CD4-positive, alpha-beta memory T cell (primary cell): ENCODE measurements around the gene SEMA4B. TPM values are rescaled to one million over a fixed set of nuclear protein-coding genes. Genes with fewer than 3 reads are reported as not detected.
A peak's percentile ranks its signal among the peaks of the same experiment; 100 is the strongest.

Experiments
- CTCF ChIA-PET: fragments of 350-600 bp; sonication (Branson Sonifier 250); formaldehyde crosslinking; loops from one replicate; lab custom pipeline; 2021; ENCODE audit warnings: inconsistent platforms; ENCODE audit not compliant: partially characterized antibody; lab: Charles Lee
- POLR2A ChIA-PET: fragments of 350-600 bp; sonication (Branson Sonifier 250); formaldehyde crosslinking; loops from one replicate; lab custom pipeline; 2021; ENCODE audit not compliant: partially characterized antibody; lab: Charles Lee
- DNase-seq, 5 donors: peaks; one replicate each; pipeline versions ENCODE4 v3.0.0 to v3.0.0-alpha.2; 2020 to 2022; ENCODE audit warnings: mixed read lengths in 1 of 5
- H3K27ac ChIP-seq: one replicate; pipeline ENCODE4 v1.7.0; 2013; ENCODE audit warnings: low read depth, low read length
- H3K27me3 ChIP-seq: 2 replicates; pipeline ENCODE4 v1.7.0; 2013; ENCODE audit warnings: mild to moderate bottlenecking, low read length, moderate library complexity; ENCODE audit not compliant: insufficient read depth
- H3K36me3 ChIP-seq: 2 replicates; pipeline ENCODE4 v1.7.0; 2013; ENCODE audit warnings: mild to moderate bottlenecking, low read length, moderate library complexity; ENCODE audit not compliant: insufficient read depth
- H3K4me1 ChIP-seq: 2 replicates; pipeline ENCODE4 v1.7.0; 2013; ENCODE audit warnings: mild to moderate bottlenecking, low read length, moderate library complexity; ENCODE audit not compliant: insufficient read depth
- H3K4me3 ChIP-seq, 2 donors: one replicate each; pipeline ENCODE4 v1.7.0; 2013; ENCODE audit warnings: low read length in 2 of 2, mild to moderate bottlenecking in 1 of 2
- H3K9me3 ChIP-seq, 2 donors: one replicate each; pipeline ENCODE4 v1.7.0; 2013; ENCODE audit warnings: low read length in 2 of 2, control low read depth in 1 of 2; ENCODE audit not compliant: control insufficient read depth in 1 of 2
- H3K27ac Mint-ChIP-seq, 7 donors: one replicate each; pipeline ENCODE4 v1.8.0; 2020 to 2021; ENCODE audit warnings: mixed read lengths in 7 of 7, mild to moderate bottlenecking in 6 of 7, inconsistent platforms in 3 of 7, moderate library complexity in 3 of 7
- H3K27me3 Mint-ChIP-seq, 2 donors: one replicate each; pipeline ENCODE4 v1.8.0; 2020 to 2021; ENCODE audit warnings: mixed read lengths in 2 of 2
- H3K36me3 Mint-ChIP-seq, 2 donors: one replicate each; pipeline ENCODE4 v1.8.0; 2020 to 2021; ENCODE audit warnings: mixed read lengths in 2 of 2, inconsistent platforms in 1 of 2, mild to moderate bottlenecking in 1 of 2
- H3K4me1 Mint-ChIP-seq, 4 donors: one replicate each; pipeline ENCODE4 v1.8.0; 2020 to 2021; ENCODE audit warnings: mixed read lengths in 4 of 4, mild to moderate bottlenecking in 1 of 4
- H3K4me3 Mint-ChIP-seq, 8 donors: one replicate each; pipeline ENCODE4 v1.8.0; 2020 to 2021; ENCODE audit warnings: mixed read lengths in 8 of 8, mild to moderate bottlenecking in 7 of 8, moderate library complexity in 6 of 8, inconsistent platforms in 3 of 8
- H3K9me3 Mint-ChIP-seq, 8 donors: one replicate each; pipeline ENCODE4 v1.8.0; 2020 to 2021; ENCODE audit warnings: mixed read lengths in 8 of 8, mild to moderate bottlenecking in 5 of 8, inconsistent platforms in 3 of 8, moderate library complexity in 1 of 8
- intact Hi-C: fragments of 100-400 bp; cut with micrococcal nuclease; formaldehyde crosslinking; loops from one replicate; pipeline ENCODE4 v1.15.1; 2023
- polyA plus RNA-seq, 2 donors: library from polyadenylated mRNA; unstranded; fragments of 300-500 nt; fragmentation: Illumina TruSeq; gene quantifications; one replicate each; pipeline ENCODE4 v1.2.3, GENCODE V29; 2021
- total RNA-seq, 2 experiments: library from RNA; stranded (reverse); gene quantifications; one replicate each; pipeline ENCODE4 v1.2.3, GENCODE V29; 2021

SEMA4B gene
- total and polyA plus RNA-seq, 4 experiments from 2014 or later: 4.4 to 23.0 (median 14.7) TPM

- Mint-ChIP-seq H3K4me1 (peaks cover 36 to 61% (median 48%) of the 10 kb centered on the region in 4 donors), H3K36me3 (peaks cover 27 to 45% of the 10 kb centered on the region in 2 donors), H3K4me3 (peak overlapping the region; percentile 89 to 96 (median 94))
These were observed 31.1 kb downstream of the SEMA4B start for GRCh38 chr15:90232196-90232595.

GRCh38 chr15:90232941-90233386, 31.8 kb downstream of the SEMA4B start:
- Mint-ChIP-seq H3K27me3 (no peaks in the 10 kb centered on the region), H3K27ac (peak overlapping the region; percentile 95 to 100 (median 100)), H3K4me3 (peak overlapping the region; percentile 89 to 96 (median 94)), H3K9me3 (peaks cover 0 to 4% (median 0%) of the 10 kb centered on the region in 8 donors), H3K36me3 (peaks cover 27 to 47% of the 10 kb centered on the region in 2 donors), H3K4me1 (peaks cover 36 to 61% (median 48%) of the 10 kb centered on the region in 4 donors)
- Histone ChIP-seq H3K36me3 (peaks cover 26% of the 10 kb centered on the region), H3K27ac (peak overlapping the region; percentile 96), H3K9me3 (no peaks in the 10 kb centered on the region), H3K4me3 (peak overlapping the region; percentile 81 to 100), H3K27me3 (no peaks in the 10 kb centered on the region), H3K4me1 (peaks cover 53% of the 10 kb centered on the region)
- CTCF ChIA-PET: interaction anchor here (0.6 to 4.6 kb wide), 10 partner anchors 11 to 70 kb away, joined by 3 to 22 read pairs (median 4); partner anchors contain the start of genes NGRN and SEMA4B
- DNase-seq: peak in 1 of 5 donors; percentile 40
- POLR2A ChIA-PET: interaction anchor here (0.6 to 7.4 kb wide), 23 partner anchors 9 to 899 kb away, joined by 3 to 150 read pairs (median 6); partner anchors contain the start of genes AP3S2, HDDC3, IDH2 and MAN2A2
- intact Hi-C loops: loop anchor here (5.0 kb wide), 2 partner anchors 131 to 341 kb away; partner anchors contain the start of genes AP3S2 and IDH2

More at GRCh38 chr15:90232196-90232595, 31.1 kb downstream of the SEMA4B start:
- peak overlapping the region; percentile 95 to 100 (median 100) for H3K27ac Mint-ChIP-seq
- Histone ChIP-seq H3K27me3 (no peaks in the 10 kb centered on the region), H3K4me1 (peaks cover 53% of the 10 kb centered on the region), H3K27ac (peak overlapping the region; percentile 96), H3K4me3 (peak overlapping the region in 1 of 2 donors; percentile 46), H3K9me3 (no peaks in the 10 kb centered on the region), H3K36me3 (peaks cover 31% of the 10 kb centered on the region)
- CTCF ChIA-PET: interaction anchor here (0.6 to 4.6 kb wide), 7 partner anchors 11 to 56 kb away, joined by 3 to 22 read pairs (median 4); no protein-coding TSS in a partner anchor
- peak in 3 of 5 donors; percentile 14 to 46 (median 16) for DNase-seq
- peaks cover 0 to 4% (median 0%) of the 10 kb centered on the region in 8 donors for H3K9me3 Mint-ChIP-seq
- H3K27me3 Mint-ChIP-seq: no peaks in the 10 kb centered on the region
- intact Hi-C loops: loop anchor here (5.0 kb wide), 2 partner anchors 130 to 340 kb away; partner anchors contain the start of genes AP3S2 and IDH2
- POLR2A ChIA-PET: interaction anchor here (0.9 to 7.4 kb wide), 18 partner anchors 9 to 702 kb away, joined by 3 to 150 read pairs (median 6); partner anchors contain the start of genes AP3S2, BLM, HDDC3 and IDH2

- H3K27ac ChIP-seq: peak within 1 kb of the TSS; percentile 96
- peak within 1 kb of the TSS; percentile 89 to 96 (median 94) for H3K4me3 Mint-ChIP-seq
- ChIA-PET POLR2A (interaction anchor here (0.6 to 7.4 kb wide), 36 partner anchors 10 to 1145 kb away, joined by 3 to 150 read pairs (median 4); partner anchors contain the start of genes ABHD2, AP3S2, BLM and HDDC3), CTCF (interaction anchor here (0.9 to 4.6 kb wide), 13 partner anchors 12 to 699 kb away, joined by 3 to 22 read pairs (median 4); partner anchors contain the start of genes NGRN and SEMA4B)
- peaks cover 32 to 52% of the 10 kb centered on the region in 2 donors for H3K36me3 Mint-ChIP-seq
- H3K27me3 Mint-ChIP-seq: no peaks in the 10 kb centered on the region
- intact Hi-C loops: loop anchor here (1.0 to 5.0 kb wide), 6 partner anchors 16 to 697 kb away; partner anchors contain the start of genes AP3S2, IDH2, IQGAP1 and NGRN
- H3K27me3 ChIP-seq: no peaks in the 10 kb centered on the region
- H3K9me3 ChIP-seq: no peaks in the 10 kb centered on the region
- peaks cover 0 to 4% (median 0%) of the 10 kb centered on the region in 8 donors for H3K9me3 Mint-ChIP-seq
- peaks cover 53% of the 10 kb centered on the region for H3K4me1 ChIP-seq
- peaks cover 26% of the 10 kb centered on the region for H3K36me3 ChIP-seq
- peak within 1 kb of the TSS; percentile 95 to 100 (median 100) for H3K27ac Mint-ChIP-seq
- H3K4me3 ChIP-seq: peak within 1 kb of the TSS; percentile 81 to 100
- H3K4me1 Mint-ChIP-seq: peaks cover 36 to 61% (median 48%) of the 10 kb centered on the region in 4 donors
- DNase-seq: peak; percentile 96 to 98 (median 96)
These were observed 32.4 kb downstream of the SEMA4B start, which contains the start of gene CIB1 for GRCh38 chr15:90233387-90234095. CIB1 (minus strand) TSS chr15:90233941; CDS start chr15:90233885, 56 bp downstream.

GRCh38 chr15:90234096-90234988, 33.2 kb downstream of the SEMA4B start, which contains the start of gene GDPGP1:
GDPGP1 (plus strand) TSS chr15:90234209; CDS start chr15:90240909, 6,700 bp downstream.
- CTCF ChIA-PET: interaction anchor here (0.9 to 4.6 kb wide), 11 partner anchors 13 to 699 kb away, joined by 3 to 22 read pairs (median 4); partner anchors contain the start of genes NGRN and SEMA4B
- DNase-seq: no peak
- H3K4me3 ChIP-seq: peak within 1 kb of the TSS; percentile 81 to 100
- H3K4me1 ChIP-seq: peaks cover 48% of the 10 kb centered on the region
- POLR2A ChIA-PET: interaction anchor here (0.5 to 7.4 kb wide), 30 partner anchors 9 to 1146 kb away, joined by 3 to 150 read pairs (median 4); partner anchors contain the start of genes ABHD2, BLM, HDDC3 and IDH2
- H3K27me3 Mint-ChIP-seq: no peaks in the 10 kb centered on the region
- peaks cover 33 to 51% of the 10 kb centered on the region in 2 donors for H3K36me3 Mint-ChIP-seq
- intact Hi-C loops: loop anchor here (1.0 to 5.0 kb wide), 6 partner anchors 15 to 696 kb away; partner anchors contain the start of genes AP3S2, IDH2, IQGAP1 and NGRN
- H3K9me3 ChIP-seq: no peaks in the 10 kb centered on the region
- peak within 1 kb of the TSS; percentile 95 to 100 (median 100) for H3K27ac Mint-ChIP-seq
- H3K9me3 Mint-ChIP-seq: peaks cover 0 to 2% (median 0%) of the 10 kb centered on the region in 8 donors
- peaks cover 22% of the 10 kb centered on the region for H3K36me3 ChIP-seq
- H3K4me3 Mint-ChIP-seq: peak within 1 kb of the TSS; percentile 89 to 96 (median 94)
- no peaks in the 10 kb centered on the region for H3K27me3 ChIP-seq
- H3K4me1 Mint-ChIP-seq: peaks cover 37 to 53% (median 45%) of the 10 kb centered on the region in 4 donors
- peak within 1 kb of the TSS; percentile 96 for H3K27ac ChIP-seq

- Histone ChIP-seq H3K4me3 (no peak overlapping the region), H3K27me3 (no peaks in the 10 kb centered on the region), H3K36me3 (peaks cover 9% of the 10 kb centered on the region), H3K9me3 (no peaks in the 10 kb centered on the region), H3K4me1 (peaks cover 9% of the 10 kb centered on the region), H3K27ac (no peak overlapping the region)
- H3K4me3 Mint-ChIP-seq: no peak overlapping the region
- peaks cover 19 to 31% of the 10 kb centered on the region in 2 donors for H3K36me3 Mint-ChIP-seq
- POLR2A ChIA-PET: no interaction called here
- CTCF ChIA-PET: no interaction called here
- H3K27me3 Mint-ChIP-seq: no peaks in the 10 kb centered on the region
- DNase-seq: no peak
- H3K9me3 Mint-ChIP-seq: no peaks in the 10 kb centered on the region
- peaks cover 11 to 16% (median 14%) of the 10 kb centered on the region in 4 donors for H3K4me1 Mint-ChIP-seq
- intact Hi-C loops: no loop called here
- peak overlapping the region in 5 of 7 donors; percentile 3 to 51 (median 31) for H3K27ac Mint-ChIP-seq
These were observed 38.2 kb downstream of the SEMA4B start for GRCh38 chr15:90239371-90239770.

GRCh38 chr15:90240856-90241255, 39.7 kb downstream of the SEMA4B start:
- Mint-ChIP-seq H3K36me3 (peaks cover 19 to 28% of the 10 kb centered on the region in 2 donors), H3K27me3 (no peaks in the 10 kb centered on the region), H3K4me3 (no peak overlapping the region), H3K9me3 (no peaks in the 10 kb centered on the region), H3K4me1 (peaks cover 3 to 7% (median 5%) of the 10 kb centered on the region in 4 donors), H3K27ac (no peak overlapping the region)
- intact Hi-C loops: no loop called here
- H3K36me3 ChIP-seq: peaks cover 9% of the 10 kb centered on the region
- no peak overlapping the region for H3K4me3 ChIP-seq
- no peak for DNase-seq
- ChIA-PET POLR2A (interaction anchor here (1.1 kb wide), 1 partner anchor 9 kb away, joined by 4 read pairs; no protein-coding TSS in a partner anchor), CTCF (no interaction called here)
- H3K27ac ChIP-seq: no peak overlapping the region
- no peaks in the 10 kb centered on the region for H3K9me3 ChIP-seq
- no peaks in the 10 kb centered on the region for H3K4me1 ChIP-seq
- no peaks in the 10 kb centered on the region for H3K27me3 ChIP-seq
